ENCODE measurements around the gene ELF5.

GRCh38 chr11:34509336-34509876 is 4.2 kb downstream of the ELF5 start:
- TF ChIP-seq CTCF (conservative IDR thresholded peaks at IDR 0.05) (no peak), EZH2 (IDR thresholded peaks at IDR 0.05; ENCODE audit: low read depth) (no peak)

Measured in PC-9 (cell line).